Measurements from ENCODE around the gene FXYD5.

FXYD5 gene

GRCh38 chr19:35153701-35154524 lies 622 bp upstream of the FXYD5 start:
- peak; percentile 87 for FAIRE-seq
- DNase-seq (ENCODE audit: insufficient read length, low spot score), result peak; percentile 77

GRCh38 chr19:35155441-35155840 lies 906 bp downstream of the FXYD5 start:
- peak; percentile 28 for FAIRE-seq
- DNase-seq (ENCODE audit: insufficient read length, low spot score), result no peak

- DNase-seq (ENCODE audit: insufficient read length, low spot score) (no peak), FAIRE-seq (no peak)
Measured at GRCh38 chr19:35155981-35156672, 1.6 kb downstream of the FXYD5 start.

GRCh38 chr19:35156673-35157014 lies 2.1 kb downstream of the FXYD5 start:
- no peak for FAIRE-seq
- no peak for DNase-seq (ENCODE audit: insufficient read length, low spot score)

GRCh38 chr19:35157431-35157830 lies 2.9 kb downstream of the FXYD5 start:
- DNase-seq (ENCODE audit: insufficient read length, low spot score), result no peak
- FAIRE-seq, result no peak

- no peak for DNase-seq (ENCODE audit: insufficient read length, low spot score)
- FAIRE-seq, result no peak
Measured at GRCh38 chr19:35159606-35160005, 5.1 kb downstream of the FXYD5 start.

GRCh38 chr19:35160629-35161433 lies 6.3 kb downstream of the FXYD5 start:
- DNase-seq (ENCODE audit: insufficient read length, low spot score) (no peak), FAIRE-seq (peak; percentile 31)

- no peak for FAIRE-seq
- no peak for DNase-seq (ENCODE audit: insufficient read length, low spot score)
Measured at GRCh38 chr19:35161434-35161743, 6.9 kb downstream of the FXYD5 start.

- no peak for DNase-seq (ENCODE audit: insufficient read length, low spot score)
- FAIRE-seq, result no peak
Measured at GRCh38 chr19:35162471-35163326, 8.2 kb downstream of the FXYD5 start.

- no peak for FAIRE-seq
- no peak for DNase-seq (ENCODE audit: insufficient read length, low spot score)
Measured at GRCh38 chr19:35164418-35164817, 9.9 kb downstream of the FXYD5 start.

- DNase-seq (ENCODE audit: insufficient read length, low spot score) (no peak), FAIRE-seq (no peak)
Measured at GRCh38 chr19:35165200-35166058, 10.9 kb downstream of the FXYD5 start.

GRCh38 chr19:35166100-35167063 lies 11.8 kb downstream of the FXYD5 start:
- DNase-seq (ENCODE audit: insufficient read length, low spot score) (no peak), FAIRE-seq (no peak)

- no peak for DNase-seq (ENCODE audit: insufficient read length, low spot score)
- FAIRE-seq, result no peak
Measured at GRCh38 chr19:35167251-35168119, 12.9 kb downstream of the FXYD5 start.

- DNase-seq (ENCODE audit: insufficient read length, low spot score), result no peak
Measured at GRCh38 chr19:35168196-35168595, 13.7 kb downstream of the FXYD5 start.

GRCh38 chr19:35169221-35169995 lies 14.9 kb downstream of the FXYD5 start:
- FAIRE-seq (no peak), DNase-seq (ENCODE audit: insufficient read length, low spot score) (no peak)

More at GRCh38 chr19:35168196-35168595, 13.7 kb downstream of the FXYD5 start:
- no peak for FAIRE-seq

GRCh38 chr19:35170359-35171061 lies 16.0 kb downstream of the FXYD5 start:
- DNase-seq (ENCODE audit: insufficient read length, low spot score) (no peak), FAIRE-seq (no peak)
